Large intestine (tissue), 3 donors: ENCODE measurements around the gene CATSPERD. TPM values are rescaled to one million over a fixed set of nuclear protein-coding genes. Genes with fewer than 3 reads are reported as not detected.
"Not testable (repeated sequence)": the region's sequence is repeated elsewhere in the genome, so short reads cannot be mapped to it uniquely, and the experiment has no call there.

ENCODE experiments used
- DNase-seq, 2 donors: peaks; one replicate each; pipeline versions ENCODE4 v3.0.0 to v3.0.0-alpha.2; 2013
- H3K27ac ChIP-seq: one replicate; pipeline ENCODE4 v1.5.1; 2013; ENCODE audit warnings: low read length
- H3K27me3 ChIP-seq: 2 replicates; pipeline ENCODE4 v1.6.1; 2013; ENCODE audit warnings: low read length; ENCODE audit not compliant: control insufficient read depth, insufficient read depth
- H3K36me3 ChIP-seq: 2 replicates; pipeline ENCODE4 v1.6.1; 2013; ENCODE audit warnings: low read length; ENCODE audit not compliant: control insufficient read depth, insufficient read depth
- H3K4me1 ChIP-seq: one replicate; pipeline ENCODE4 v1.6.1; 2013; ENCODE audit warnings: low read length; ENCODE audit not compliant: control insufficient read depth, insufficient read depth
- H3K4me3 ChIP-seq: one replicate; pipeline ENCODE4 v1.5.1; 2013; ENCODE audit warnings: low read length
- H3K9me3 ChIP-seq: one replicate; pipeline ENCODE4 v1.6.1; 2013; ENCODE audit warnings: mild to moderate bottlenecking, low read depth, low read length, moderate library complexity; ENCODE audit not compliant: control insufficient read depth
- WGBS: methylation state at CpG from one replicate; pipeline ENCODE4 v1.1.5; 2013; ENCODE audit warnings: low lambda C conversion rate; ENCODE audit not compliant: insufficient coverage; 5-methylcytosine and 5-hydroxymethylcytosine counted together
- polyA plus RNA-seq: library from polyadenylated mRNA; unstranded; fragments of 120-200 nt; gene quantifications from one replicate; pipeline ENCODE4 v1.2.1, GENCODE V29; 2013

The CATSPERD gene
- polyA plus RNA-seq, 1 donor, result not detected

DNA sequence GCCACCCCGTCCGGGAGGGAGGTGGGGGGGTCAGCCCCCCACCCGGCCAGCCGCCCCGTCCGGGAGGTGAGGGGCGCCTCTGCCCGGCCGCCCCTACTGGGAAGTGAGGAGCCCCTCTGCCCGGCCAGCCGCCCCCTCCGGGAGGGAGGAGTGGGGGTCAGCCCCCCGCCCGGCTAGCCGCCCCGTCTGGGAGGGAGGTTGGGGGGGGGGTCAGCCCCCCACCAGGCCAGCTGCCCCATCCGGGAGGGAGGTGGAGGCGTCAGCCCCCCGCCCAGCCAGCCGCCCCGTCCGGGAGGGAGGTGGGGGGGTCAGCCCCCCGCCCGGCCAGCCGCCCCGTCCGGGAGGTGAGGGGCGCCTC, 18.4 kb upstream of the CATSPERD start:
- WGBS, result no CpG with 5 or more reads among the region's 28 CpGs
- not testable (repeated sequence) for H3K27me3 ChIP-seq, H3K27ac ChIP-seq, H3K4me3 ChIP-seq, H3K4me1 ChIP-seq, DNase-seq, H3K9me3 ChIP-seq
- H3K36me3 ChIP-seq, result peaks cover 64% of the 10 kb centered on the region

DNA sequence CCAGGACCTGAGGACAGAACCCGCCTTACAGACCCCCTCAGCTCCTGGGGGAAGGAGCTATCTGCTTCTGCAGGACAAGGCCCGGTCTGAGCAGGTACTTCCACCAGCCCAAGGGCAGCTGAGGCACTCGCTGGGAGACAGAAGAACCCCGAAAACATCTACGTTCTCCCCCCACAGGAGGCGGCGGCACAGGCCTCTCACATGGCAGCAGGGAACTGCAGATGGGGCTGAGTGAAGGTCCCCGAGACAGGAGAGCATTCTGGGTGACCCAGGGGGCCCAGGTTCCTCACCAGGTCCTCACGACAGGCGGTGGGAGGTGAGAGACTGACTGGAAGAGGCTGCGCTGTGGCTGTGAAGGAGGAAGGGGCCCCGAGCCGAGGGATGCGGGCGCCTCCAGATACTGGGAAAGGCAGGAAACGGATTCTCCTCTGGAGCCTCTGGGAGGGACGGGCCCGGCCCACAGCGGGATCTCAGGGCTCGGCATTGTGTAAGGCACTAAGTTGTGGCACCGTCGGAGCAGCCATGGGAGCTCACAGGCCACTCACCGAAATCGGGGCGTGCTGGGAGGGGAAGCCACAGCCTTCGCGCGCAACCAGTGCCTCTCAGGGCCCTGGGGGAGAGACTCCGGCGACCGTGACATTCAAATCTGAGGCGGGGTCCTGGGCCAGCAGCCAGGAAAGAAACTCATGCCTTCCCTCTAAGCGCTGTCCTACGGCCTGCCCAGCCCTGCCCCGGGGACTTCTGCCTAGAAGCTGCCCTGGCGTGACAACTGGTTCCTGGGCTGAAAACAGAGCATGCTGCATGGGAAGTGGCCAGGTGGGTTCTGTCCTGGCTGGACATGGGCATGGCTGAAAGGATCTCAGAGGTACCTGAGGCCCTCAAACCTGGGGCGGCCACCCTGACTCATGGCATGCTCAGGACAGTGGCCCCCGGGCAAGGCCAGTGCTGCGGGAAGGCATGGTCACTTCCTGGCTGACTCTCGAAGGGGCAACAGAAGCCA, 16.3 kb upstream of the CATSPERD start:
- no peaks in the 10 kb centered on the region for H3K27me3 ChIP-seq
- DNase-seq, result no peak
- no peak overlapping the region for H3K4me3 ChIP-seq
- H3K9me3 ChIP-seq, result peaks cover 4% of the 10 kb centered on the region
- no peak overlapping the region for H3K27ac ChIP-seq
- peaks cover 61% of the 10 kb centered on the region for H3K36me3 ChIP-seq
- H3K4me1 ChIP-seq, result no peaks in the 10 kb centered on the region
- WGBS, result no CpG with 5 or more reads among the region's 40 CpGs

DNA sequence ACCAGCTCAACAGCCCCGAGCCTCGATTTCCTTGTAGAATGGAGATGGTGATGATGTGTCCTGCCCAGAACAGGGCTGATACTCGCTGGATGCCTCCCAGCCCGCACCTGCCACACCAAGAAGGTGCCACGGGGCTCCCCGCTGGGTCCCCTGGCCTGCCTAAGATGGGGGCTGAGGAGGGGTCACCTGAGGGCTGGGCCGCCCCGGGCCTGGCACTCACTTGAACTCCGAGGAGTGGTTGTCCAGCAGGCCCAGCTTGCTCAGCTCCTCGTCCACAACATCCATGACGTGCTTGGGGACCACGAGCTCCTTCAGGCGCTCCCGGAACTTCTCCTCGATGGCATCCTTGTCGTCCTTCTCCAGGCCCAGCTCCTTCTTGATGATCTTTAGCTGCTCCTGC, 14.9 kb upstream of the CATSPERD start:
- no CpG with 5 or more reads among the region's 16 CpGs for WGBS
- H3K9me3 ChIP-seq, result peaks cover 4% of the 10 kb centered on the region

DNA sequence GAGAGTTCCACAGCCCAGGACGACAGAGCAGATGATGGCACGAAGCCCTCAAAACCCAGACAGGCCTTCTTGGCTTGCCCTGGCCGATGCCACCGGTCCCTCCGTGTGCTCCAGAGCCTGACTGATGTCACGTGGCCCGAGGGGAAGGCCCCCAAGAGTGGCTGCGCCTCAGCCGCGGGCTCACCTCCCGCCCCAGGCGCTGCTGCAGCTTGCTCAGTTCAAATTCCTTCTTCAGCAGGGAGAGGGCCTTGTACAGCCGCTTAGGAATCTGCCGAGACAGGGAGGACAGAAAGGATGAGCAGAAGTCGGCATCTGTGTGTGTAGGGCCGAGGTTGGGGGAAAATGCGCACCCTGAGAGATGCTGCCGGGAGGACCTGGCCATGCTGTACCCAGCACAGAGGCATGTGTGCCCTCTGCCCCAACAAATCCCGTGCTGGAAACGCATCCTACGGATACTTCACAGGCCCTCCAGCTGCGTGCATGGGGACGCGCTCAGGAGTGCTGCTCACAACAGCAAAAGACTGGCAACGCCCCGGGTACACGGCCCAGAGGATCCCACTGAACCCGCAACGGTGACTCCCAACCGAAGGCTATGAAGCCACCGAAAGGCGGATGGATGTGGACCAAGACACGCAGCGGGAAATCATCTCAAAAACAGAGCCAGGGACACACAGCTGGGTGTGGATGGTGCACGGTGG, 13.4 kb upstream of the CATSPERD start:
- no peaks in the 10 kb centered on the region for H3K4me1 ChIP-seq
- no peak for DNase-seq
- no peaks in the 10 kb centered on the region for H3K27me3 ChIP-seq
- no peak overlapping the region for H3K27ac ChIP-seq
- WGBS, result no CpG with 5 or more reads among the region's 35 CpGs
- no peaks in the 10 kb centered on the region for H3K9me3 ChIP-seq
- peaks cover 70% of the 10 kb centered on the region for H3K36me3 ChIP-seq
- no peak overlapping the region for H3K4me3 ChIP-seq

More for the DNA sequence above, 14.9 kb upstream of the CATSPERD start:
- Histone ChIP-seq H3K36me3 (peaks cover 60% of the 10 kb centered on the region), H3K27ac (no peak overlapping the region), H3K4me3 (no peak overlapping the region), H3K4me1 (no peaks in the 10 kb centered on the region), H3K27me3 (no peaks in the 10 kb centered on the region)
- DNase-seq, result no peak

DNA sequence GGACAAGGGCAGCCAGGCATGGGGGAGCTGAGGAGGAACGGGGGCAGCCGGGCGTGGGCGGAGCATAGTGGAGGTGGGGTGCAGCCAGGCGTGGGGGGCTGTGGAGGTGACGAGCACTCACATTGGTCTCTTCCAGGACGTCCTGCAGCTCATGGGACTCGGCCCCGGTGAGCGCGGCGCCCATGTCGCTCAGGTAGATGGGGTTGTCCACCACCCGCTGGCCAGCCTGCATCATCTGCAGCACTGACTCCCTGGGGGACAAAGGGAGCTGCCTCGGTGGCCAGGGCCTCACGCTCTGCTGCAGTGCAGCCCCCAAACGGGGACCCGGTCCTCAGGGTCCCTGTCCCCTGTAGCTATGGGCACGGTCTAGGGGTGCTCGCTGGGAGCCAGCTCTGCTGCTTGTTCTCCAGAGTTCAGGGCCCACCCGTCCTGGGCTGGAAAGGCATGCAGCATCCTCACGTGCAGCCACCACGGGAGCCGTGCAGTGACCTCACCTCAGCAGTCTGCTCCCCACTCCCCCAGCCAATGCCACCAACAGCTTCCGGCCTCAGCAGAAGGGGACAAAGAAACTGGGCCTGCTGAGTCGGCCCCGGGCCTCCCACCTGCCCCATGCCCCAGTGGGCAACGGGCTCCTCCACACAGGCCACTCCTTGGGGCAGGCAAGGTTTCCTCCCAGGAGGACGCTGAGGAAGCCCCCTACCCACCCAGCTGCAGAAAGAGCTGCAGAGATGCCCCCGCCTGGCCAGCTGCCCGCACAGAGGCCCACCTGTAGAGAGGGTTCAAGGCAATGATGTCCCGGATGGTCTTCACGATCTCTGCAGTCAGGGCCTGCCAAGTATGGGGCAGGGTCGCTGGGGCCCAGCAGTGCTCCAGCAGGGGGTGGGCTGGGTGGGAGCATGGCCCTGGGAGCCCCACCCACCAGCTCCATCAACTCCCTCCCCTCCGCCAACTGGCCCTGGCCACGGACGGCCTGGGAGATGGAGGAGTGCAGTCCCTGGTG, 12.6 kb upstream of the CATSPERD start:
- peaks cover 79% of the 10 kb centered on the region for H3K36me3 ChIP-seq
- no peaks in the 10 kb centered on the region for H3K9me3 ChIP-seq
- DNase-seq, result no peak
- no peaks in the 10 kb centered on the region for H3K4me1 ChIP-seq
- no peaks in the 10 kb centered on the region for H3K27me3 ChIP-seq
- no peak overlapping the region for H3K27ac ChIP-seq
- no peak overlapping the region for H3K4me3 ChIP-seq
- no CpG with 5 or more reads among the region's 37 CpGs for WGBS

DNA sequence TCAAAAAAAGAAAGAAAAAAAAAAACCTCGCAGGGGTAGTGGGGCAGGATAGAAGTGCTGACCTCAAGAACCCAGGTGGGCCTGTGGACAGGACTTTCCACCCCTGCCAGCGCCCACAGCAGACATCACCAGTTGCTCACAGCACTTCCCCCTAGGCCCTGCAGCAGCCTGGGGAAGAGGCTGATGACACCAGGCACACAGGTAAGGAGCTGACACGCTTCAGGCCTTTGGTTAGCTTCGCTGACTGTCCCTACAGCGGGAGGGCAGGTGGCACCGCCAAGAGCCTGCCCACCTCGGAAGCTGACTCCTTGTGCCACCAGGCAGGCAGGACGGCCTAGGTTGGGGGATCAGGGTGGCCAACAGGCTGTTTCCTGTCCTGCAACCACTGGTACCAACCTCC, 9.4 kb upstream of the CATSPERD start:
- no peak for DNase-seq
- Histone ChIP-seq H3K4me1 (no peaks in the 10 kb centered on the region), H3K27me3 (no peaks in the 10 kb centered on the region), H3K9me3 (no peaks in the 10 kb centered on the region), H3K36me3 (peaks cover 65% of the 10 kb centered on the region), H3K4me3 (no peak overlapping the region), H3K27ac (no peak overlapping the region)
- no CpG with 5 or more reads among the region's 8 CpGs for WGBS

DNA sequence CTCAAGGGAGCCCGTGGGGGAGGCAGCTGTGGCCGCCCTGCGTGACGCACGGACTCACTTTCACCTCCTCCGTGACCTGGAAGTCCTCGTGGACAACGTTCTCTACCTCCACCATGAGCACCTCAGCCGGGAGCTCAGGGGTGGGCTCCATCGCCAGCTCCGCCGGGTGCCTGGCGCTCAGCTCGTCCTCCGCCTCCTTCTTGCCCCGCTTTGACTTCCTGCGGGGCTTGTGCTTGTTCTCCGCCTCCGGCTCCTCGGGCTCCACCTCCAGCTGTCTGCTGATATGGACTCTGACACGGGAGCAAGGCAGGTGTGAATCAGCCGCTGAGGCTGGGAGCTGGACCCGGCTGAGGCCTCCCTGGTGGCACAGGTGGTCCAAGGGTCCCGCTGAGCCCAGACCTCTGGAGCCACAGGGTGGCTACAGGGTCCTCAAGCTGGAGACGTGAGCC, 8.7 kb upstream of the CATSPERD start:
- 100% methylated on average over 2 of the region's 25 CpGs for WGBS
- H3K4me3 ChIP-seq, result no peak overlapping the region
- no peak for DNase-seq
- peaks cover 61% of the 10 kb centered on the region for H3K36me3 ChIP-seq
- H3K27me3 ChIP-seq, result no peaks in the 10 kb centered on the region
- H3K4me1 ChIP-seq, result no peaks in the 10 kb centered on the region
- no peak overlapping the region for H3K27ac ChIP-seq
- no peaks in the 10 kb centered on the region for H3K9me3 ChIP-seq

DNA sequence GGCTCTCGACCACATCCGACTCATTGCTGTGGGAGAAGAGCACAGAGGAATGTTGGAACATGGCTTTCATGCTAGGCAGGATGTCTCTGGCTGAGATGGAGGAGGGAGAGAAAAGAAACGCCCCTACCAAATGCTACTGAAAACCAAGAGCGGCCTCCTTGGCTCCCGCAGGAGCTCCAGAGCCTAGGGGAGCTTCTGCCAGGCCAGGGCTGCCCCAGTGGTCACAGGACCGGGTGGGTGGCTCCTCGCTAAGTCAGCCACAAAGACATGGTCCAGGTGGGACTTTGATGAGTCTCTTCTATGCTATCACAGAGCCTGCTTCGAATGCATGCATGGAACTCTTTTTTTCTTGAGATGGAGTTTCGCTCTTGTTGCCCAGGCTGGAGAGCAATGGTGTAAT, 7.2 kb upstream of the CATSPERD start:
- Histone ChIP-seq H3K36me3 (peaks cover 50% of the 10 kb centered on the region), H3K27me3 (no peaks in the 10 kb centered on the region), H3K27ac (no peak overlapping the region), H3K4me3 (no peak overlapping the region), H3K4me1 (peaks cover under 1% of the 10 kb centered on the region), H3K9me3 (no peaks in the 10 kb centered on the region)
- no CpG with 5 or more reads among the region's 9 CpGs for WGBS
- DNase-seq, result no peak

DNA sequence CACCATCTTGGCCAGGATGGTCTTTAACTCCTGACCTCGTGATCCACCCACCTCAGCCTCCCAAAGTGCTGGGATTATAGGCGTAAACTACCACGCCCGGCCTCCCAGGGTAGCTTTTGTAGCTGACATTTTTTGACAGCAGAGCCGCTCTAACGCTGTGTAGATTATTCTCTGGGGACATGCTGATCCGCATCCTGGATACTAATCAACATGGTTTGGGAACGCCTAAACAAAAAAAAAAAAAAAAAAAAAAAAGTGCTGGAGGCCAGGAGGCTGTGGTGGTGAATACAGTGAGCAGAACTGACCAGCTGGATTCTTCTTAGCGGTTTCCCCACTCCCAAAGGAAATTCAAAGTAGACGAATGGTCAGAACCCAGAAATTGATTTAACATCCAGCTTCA, 5.6 kb upstream of the CATSPERD start:
- Histone ChIP-seq H3K9me3 (no peaks in the 10 kb centered on the region), H3K4me3 (no peak overlapping the region), H3K27ac (no peak overlapping the region), H3K36me3 (peaks cover 44% of the 10 kb centered on the region), H3K27me3 (no peaks in the 10 kb centered on the region), H3K4me1 (peaks cover 8% of the 10 kb centered on the region)
- no CpG with 5 or more reads among the region's 10 CpGs for WGBS
- no peak for DNase-seq
